HG03521 (cell line): ENCODE data around the gene STAC2.
"Not testable (repeated sequence)": the region's sequence is repeated elsewhere in the genome, so short reads cannot be mapped to it uniquely, and the experiment has no call there.

Source experiments
- ATAC-seq: cut with Tn5 transposase; IDR thresholded peaks from one replicate; pipeline ENCODE4 v1.9.1; 2021; ENCODE audit warnings: mild to moderate bottlenecking, moderate library complexity; ENCODE audit not compliant: unreplicated experiment

The STAC2 gene

GRCh38 chr17:39191750-39192510 lies 33.8 kb downstream of the STAC2 start:
- ATAC-seq, result no peak

- no peak for ATAC-seq
Observed at GRCh38 chr17:39187152-39187830, 38.5 kb downstream of the STAC2 start.

GRCh38 chr17:39186481-39187002 lies 39.2 kb downstream of the STAC2 start:
- ATAC-seq, result no peak

- no peak for ATAC-seq
Observed at GRCh38 chr17:39183720-39184119, 42.0 kb downstream of the STAC2 start.

GRCh38 chr17:39183045-39183444 lies 42.7 kb downstream of the STAC2 start:
- no peak for ATAC-seq

GRCh38 chr17:39181303-39181702 lies 44.4 kb downstream of the STAC2 start:
- no peak for ATAC-seq

- no peak for ATAC-seq
Observed at GRCh38 chr17:39178536-39178935, 47.2 kb downstream of the STAC2 start.

GRCh38 chr17:39177256-39177655 lies 48.5 kb downstream of the STAC2 start:
- ATAC-seq, result no peak

GRCh38 chr17:39175695-39176093 lies 50.1 kb downstream of the STAC2 start:
- ATAC-seq, result no peak

- no peak for ATAC-seq
Observed at GRCh38 chr17:39174920-39175694, 50.6 kb downstream of the STAC2 start.

- no peak for ATAC-seq
Observed at GRCh38 chr17:39173526-39174274, 52.0 kb downstream of the STAC2 start.

GRCh38 chr17:39173080-39173479 lies 52.7 kb downstream of the STAC2 start:
- ATAC-seq, result no peak

GRCh38 chr17:39171933-39172332 lies 53.8 kb downstream of the STAC2 start:
- no peak for ATAC-seq

- ATAC-seq, result no peak
Observed at GRCh38 chr17:39170558-39170957, 55.2 kb downstream of the STAC2 start.

GRCh38 chr17:39170109-39170508 lies 55.6 kb downstream of the STAC2 start:
- ATAC-seq, result no peak

- no peak for ATAC-seq
Observed at GRCh38 chr17:39169518-39169917, 56.2 kb downstream of the STAC2 start.

GRCh38 chr17:39169101-39169500 lies 56.6 kb downstream of the STAC2 start:
- ATAC-seq, result no peak

GRCh38 chr17:39168503-39168902 lies 57.2 kb downstream of the STAC2 start:
- ATAC-seq, result not testable (repeated sequence)

- no peak for ATAC-seq
Observed at GRCh38 chr17:39167476-39167875, 58.3 kb downstream of the STAC2 start.

GRCh38 chr17:39166437-39167335 lies 59.1 kb downstream of the STAC2 start:
- ATAC-seq, result no peak
